Tibial nerve (tissue), 4 donors: ENCODE measurements around the gene MYH6.

Experiments used
- EP300 ChIP-seq, 2 donors: sonication (generic); formaldehyde crosslinking; IDR thresholded peaks; one replicate each; pipeline ENCODE4 v1.6.1; 2017; ENCODE audit warnings: antibody characterized with exemption in 2 of 2, mild to moderate bottlenecking in 1 of 2
- POLR2A ChIP-seq, 2 donors: fragments of 450-650 bp; IDR thresholded peaks; one replicate each; pipeline ENCODE4 v1.6.1; 2017; ENCODE audit warnings: antibody characterized with exemption in 2 of 2, mild to moderate bottlenecking in 2 of 2, moderate library complexity in 2 of 2
- TF ChIP-seq, protein P1 (sequence below), 5 experiments: fragments of 200-600 bp in 3 of 5; fragments of 450-650 bp in 2 of 5; sonication (generic) in 3 of 5; IDR thresholded peaks; one replicate each; pipeline ENCODE4 v1.5.1; 2016 to 2019; ENCODE audit warnings: antibody characterized with exemption in 5 of 5, mild to moderate bottlenecking in 3 of 5, moderate library complexity in 2 of 5

DNA sequence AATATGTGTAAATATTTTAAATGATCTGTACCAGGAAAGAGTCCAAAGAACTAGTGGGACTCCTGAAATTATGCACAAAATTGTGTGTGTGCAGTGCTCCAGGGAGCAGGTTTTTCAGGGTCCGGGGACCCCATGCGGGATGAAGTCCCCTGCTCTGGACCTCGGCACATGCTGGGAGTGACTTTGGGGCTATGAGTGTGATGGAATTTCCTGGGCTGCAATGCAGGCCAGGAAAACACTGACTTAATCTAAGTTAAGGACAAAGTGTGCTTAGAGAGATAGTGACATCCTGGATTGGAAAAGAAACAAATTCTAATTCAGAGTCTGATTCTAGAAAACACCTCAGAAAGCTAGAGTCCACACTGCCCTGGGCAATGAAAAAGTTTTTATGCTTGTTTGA, 6.2 kb upstream of the MYH6 start:
- TF ChIP-seq, protein P1, sequence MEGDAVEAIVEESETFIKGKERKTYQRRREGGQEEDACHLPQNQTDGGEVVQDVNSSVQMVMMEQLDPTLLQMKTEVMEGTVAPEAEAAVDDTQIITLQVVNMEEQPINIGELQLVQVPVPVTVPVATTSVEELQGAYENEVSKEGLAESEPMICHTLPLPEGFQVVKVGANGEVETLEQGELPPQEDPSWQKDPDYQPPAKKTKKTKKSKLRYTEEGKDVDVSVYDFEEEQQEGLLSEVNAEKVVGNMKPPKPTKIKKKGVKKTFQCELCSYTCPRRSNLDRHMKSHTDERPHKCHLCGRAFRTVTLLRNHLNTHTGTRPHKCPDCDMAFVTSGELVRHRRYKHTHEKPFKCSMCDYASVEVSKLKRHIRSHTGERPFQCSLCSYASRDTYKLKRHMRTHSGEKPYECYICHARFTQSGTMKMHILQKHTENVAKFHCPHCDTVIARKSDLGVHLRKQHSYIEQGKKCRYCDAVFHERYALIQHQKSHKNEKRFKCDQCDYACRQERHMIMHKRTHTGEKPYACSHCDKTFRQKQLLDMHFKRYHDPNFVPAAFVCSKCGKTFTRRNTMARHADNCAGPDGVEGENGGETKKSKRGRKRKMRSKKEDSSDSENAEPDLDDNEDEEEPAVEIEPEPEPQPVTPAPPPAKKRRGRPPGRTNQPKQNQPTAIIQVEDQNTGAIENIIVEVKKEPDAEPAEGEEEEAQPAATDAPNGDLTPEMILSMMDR (IDR thresholded peaks at IDR 0.05): no peak
- TF ChIP-seq EP300 (IDR thresholded peaks at IDR 0.05) (no peak), POLR2A (IDR thresholded peaks at IDR 0.05) (no peak)
